A172 (cell line): ENCODE measurements around the gene PSMA2. TPM values are rescaled to one million over a fixed set of nuclear protein-coding genes. Genes with fewer than 3 reads are reported as not detected.

ENCODE experiments used
- DNase-seq: peaks from one replicate; pipeline ENCODE4 v3.0.0-alpha.2; 2015; ENCODE audit warnings: low spot score
- total RNA-seq: library from RNA; depleted of rRNA; stranded (reverse); fragments of >200 nt; shearing (Covaris generic); gene quantifications from 2 replicates; pipeline ENCODE4 v1.2.3, GENCODE V29; 2014

The PSMA2 gene
- total RNA-seq, 1 experiment from 2014 or later: 430 TPM

DNA sequence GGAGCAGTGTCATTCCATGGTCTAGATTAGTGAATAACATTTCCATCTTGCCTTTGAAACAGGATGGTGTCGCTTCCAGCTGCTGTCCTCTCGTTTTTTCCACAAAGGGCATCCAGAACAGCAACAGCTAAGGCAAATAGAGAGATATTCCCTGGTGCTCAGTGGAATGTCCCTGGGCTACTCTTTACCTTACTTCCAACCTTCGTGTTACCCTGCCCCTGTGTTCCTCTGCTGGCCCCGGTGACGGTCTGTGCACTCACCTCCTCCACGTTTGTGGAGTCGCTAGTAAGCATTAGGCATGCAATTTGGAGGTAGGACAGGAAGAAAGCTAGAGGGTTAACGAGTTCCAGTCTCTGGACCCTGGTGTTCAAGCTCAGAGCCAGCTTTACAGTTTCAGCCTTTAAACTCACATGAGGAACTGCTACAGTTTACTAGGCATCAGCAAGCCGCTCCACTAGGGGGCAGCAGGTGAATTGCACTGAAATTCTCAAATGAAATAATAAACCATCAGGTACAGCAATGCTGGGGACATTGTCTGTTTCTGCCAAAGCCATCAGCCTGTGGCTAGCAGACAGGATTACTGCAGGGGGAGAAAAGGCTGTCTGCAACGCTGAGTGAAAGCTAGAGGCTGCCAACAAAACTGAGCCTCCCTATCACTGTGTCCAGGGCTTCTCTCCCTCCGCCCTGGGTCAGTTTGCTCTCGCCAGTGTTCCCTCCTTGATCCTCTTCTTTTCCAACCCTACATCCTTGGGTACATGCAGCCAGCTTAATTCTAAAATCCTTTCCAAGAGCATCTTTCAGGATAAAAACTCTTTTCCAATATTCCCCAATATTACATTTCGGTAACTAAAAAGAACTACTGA lies 9.2 kb upstream of the PSMA2 start:
- peak; percentile 84 for DNase-seq

DNA sequence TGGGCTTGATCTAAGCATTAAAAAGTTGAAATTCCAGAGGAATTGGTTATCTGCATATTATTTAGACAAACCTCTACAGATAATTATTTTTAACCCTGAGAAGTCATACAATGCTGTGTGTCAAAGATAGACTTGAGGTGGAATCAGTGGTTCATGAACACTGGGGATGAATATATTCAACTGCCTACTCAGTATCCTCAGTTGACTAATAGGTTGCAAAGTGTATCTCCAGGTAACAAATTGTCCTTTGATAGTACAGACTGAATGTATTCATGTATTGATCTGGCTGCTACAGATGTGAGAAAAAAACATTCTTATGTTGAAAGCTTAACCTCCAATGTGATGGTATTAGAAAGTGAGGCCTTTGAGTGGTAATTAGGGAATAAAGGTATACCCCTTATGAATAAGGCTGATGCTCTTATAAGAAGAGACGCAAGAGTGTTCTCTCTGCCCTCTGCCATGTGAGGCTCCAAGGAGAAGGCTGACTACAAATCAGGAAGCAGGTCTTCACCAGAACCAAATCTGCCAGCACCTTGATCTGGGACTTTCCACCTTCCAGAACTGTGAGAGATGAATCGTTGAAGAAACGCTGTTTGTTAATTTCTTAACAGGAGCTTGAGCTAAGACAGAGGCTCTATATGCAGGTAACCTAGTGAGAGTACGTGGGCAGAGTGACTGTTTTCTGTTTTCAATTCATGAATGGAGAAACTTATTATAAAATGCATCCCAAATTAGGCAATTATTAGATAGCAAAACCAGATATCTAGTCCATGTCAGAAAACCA lies 7.7 kb upstream of the PSMA2 start:
- no peak for DNase-seq

DNA sequence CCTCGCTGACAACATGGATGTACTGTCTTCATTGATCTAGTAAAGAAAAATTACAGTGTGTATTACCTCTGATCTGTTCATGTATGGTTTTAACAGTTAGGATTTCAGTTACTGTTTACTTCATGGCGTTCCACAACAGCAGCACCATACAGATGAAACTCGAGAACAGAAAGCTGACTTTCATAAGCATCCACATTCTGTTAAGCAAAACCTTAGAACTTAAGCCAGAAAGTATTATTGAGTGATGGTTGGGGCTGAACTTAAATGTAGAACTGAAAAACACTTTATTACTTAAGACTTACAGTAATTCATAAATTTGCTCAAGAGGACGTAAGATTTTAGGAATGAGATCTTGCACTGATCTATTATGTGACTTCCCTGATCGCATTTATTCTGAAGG lies 3.9 kb upstream of the PSMA2 start:
- no peak for DNase-seq

DNA sequence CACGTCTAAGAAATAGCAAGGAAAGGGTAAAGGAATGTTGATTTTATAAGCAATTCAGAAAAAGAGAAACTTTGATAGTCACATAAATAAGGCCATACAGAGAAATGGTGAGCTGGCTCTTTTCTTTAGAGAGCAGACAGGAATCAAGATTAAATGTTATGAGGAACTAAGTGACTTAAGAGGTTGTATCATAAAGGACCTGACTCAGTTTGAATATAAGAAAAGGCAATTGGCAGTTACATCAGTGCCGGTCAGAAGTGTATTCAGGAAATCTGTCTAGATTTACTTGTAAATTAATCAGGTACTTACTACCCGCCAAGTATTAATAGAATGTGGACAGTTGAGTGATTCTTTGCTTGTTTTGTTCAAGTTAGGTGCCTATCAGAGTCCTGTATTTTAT lies 2.3 kb upstream of the PSMA2 start:
- DNase-seq: no peak

- DNase-seq: peak; percentile 48
Observed at GRCh38 chr7:42932811-42933591, 1.0 kb upstream of the PSMA2 start.

GRCh38 chr7:42931447-42931833 lies 534 bp downstream of the PSMA2 start:
- no peak for DNase-seq

GRCh38 chr7:42930889-42931288 lies 1.1 kb downstream of the PSMA2 start:
- no peak for DNase-seq

DNA sequence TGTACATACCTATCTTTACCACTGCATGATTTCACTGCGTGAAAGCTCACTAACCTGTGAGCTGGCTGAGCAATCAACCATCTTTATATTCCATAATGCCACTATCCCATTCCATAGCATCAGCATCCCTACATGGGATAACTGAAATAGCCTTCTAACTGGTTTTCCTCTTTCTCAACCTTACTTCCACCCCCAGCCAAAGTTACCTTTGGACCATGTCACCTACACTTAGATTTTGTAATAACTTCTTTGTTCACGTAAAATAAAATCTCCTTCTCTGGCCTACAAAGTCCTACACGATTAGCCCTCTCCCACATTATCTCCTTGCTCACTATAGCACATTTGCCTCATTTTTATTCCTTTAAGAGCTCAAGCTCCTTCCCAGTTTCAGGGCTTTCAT lies 2.5 kb downstream of the PSMA2 start:
- no peak for DNase-seq

GRCh38 chr7:42928754-42929153 lies 3.2 kb downstream of the PSMA2 start:
- DNase-seq: no peak

GRCh38 chr7:42926204-42926603 lies 5.8 kb downstream of the PSMA2 start:
- DNase-seq: no peak

GRCh38 chr7:42925630-42926029 lies 6.3 kb downstream of the PSMA2 start:
- no peak for DNase-seq

DNA sequence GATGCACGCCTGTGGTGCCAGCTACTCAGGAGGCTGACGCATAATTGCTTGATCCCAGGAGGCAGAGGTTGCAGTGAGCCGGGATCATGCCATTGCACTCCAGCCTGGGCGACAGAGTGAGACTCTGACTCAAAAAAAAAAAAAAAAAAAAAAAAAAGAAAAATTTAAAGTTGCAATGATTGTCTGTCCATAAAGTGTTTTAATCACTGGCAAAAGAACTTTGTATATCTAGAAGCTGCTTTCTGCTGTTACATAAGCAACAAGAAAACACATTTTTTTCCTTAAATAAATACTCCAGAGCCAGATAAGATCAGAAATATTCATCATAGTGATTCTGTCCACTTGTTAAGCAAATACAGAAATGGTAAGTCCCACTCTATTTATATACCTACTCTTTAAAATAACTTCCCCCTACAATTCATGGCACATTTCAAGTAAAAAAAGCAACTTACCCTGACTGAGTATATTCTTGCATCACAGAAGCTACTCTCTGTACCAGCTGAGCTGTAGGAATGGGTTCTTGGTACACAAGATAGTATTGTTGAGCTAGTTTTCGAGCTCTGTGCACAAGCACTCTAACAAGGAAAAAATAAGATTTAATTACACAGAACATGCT lies 7.6 kb downstream of the PSMA2 start:
- DNase-seq: no peak

GRCh38 chr7:42922017-42922753 lies 9.8 kb downstream of the PSMA2 start:
- no peak for DNase-seq

- DNase-seq: no peak
Observed at GRCh38 chr7:42915356-42915755, 16.6 kb downstream of the PSMA2 start.

DNA sequence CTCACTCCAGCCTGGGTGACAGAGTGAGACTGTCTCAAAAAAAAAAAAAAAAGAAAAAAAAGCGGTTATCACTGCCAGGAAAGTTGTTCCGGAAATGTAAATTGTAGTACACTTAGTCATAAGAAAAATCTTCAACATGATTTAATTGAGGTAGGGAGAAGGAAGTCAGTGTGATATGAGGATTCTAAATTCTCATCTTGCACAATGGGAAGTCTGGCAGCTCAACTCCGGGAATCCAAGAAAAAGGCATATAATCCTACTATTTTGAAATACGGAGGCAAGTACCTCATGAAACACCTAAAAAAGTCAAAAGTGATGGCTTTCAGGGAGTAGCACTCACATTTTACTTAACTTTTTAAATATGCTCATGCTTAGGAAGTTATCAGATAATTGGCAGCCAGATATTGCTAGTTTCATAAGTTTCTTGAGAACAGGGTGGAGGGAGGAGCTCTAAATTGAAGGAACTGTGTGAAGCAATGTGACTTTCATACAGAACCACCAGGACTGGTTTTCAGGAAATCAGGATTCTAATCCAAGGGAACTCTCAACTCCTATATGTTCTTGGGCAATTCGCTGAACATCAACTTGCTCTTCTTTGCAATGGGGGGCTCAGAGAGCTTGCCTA lies 17.4 kb downstream of the PSMA2 start:
- peak; percentile 77 for DNase-seq

DNA sequence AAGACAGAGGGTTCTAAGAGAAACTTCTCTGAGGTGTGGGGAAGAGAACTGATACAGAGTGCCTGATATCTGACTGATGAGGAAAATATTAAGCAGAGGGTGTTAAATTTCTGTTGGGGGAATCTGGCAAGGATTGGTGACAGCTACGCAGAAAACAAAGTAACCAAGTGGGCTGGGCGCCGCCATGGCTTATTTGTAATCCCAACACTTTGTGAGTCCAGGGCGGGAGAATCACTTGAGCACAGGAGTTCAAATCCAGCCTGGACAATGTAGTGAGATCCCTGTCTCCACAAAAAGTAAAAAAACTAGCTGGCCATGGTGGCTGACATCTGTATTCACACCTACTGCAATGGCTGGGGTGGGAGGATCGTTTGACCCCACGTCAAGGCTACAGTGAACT lies 18.0 kb downstream of the PSMA2 start:
- DNase-seq: no peak

GRCh38 chr7:42913591-42913990 lies 18.4 kb downstream of the PSMA2 start:
- DNase-seq: no peak

DNA sequence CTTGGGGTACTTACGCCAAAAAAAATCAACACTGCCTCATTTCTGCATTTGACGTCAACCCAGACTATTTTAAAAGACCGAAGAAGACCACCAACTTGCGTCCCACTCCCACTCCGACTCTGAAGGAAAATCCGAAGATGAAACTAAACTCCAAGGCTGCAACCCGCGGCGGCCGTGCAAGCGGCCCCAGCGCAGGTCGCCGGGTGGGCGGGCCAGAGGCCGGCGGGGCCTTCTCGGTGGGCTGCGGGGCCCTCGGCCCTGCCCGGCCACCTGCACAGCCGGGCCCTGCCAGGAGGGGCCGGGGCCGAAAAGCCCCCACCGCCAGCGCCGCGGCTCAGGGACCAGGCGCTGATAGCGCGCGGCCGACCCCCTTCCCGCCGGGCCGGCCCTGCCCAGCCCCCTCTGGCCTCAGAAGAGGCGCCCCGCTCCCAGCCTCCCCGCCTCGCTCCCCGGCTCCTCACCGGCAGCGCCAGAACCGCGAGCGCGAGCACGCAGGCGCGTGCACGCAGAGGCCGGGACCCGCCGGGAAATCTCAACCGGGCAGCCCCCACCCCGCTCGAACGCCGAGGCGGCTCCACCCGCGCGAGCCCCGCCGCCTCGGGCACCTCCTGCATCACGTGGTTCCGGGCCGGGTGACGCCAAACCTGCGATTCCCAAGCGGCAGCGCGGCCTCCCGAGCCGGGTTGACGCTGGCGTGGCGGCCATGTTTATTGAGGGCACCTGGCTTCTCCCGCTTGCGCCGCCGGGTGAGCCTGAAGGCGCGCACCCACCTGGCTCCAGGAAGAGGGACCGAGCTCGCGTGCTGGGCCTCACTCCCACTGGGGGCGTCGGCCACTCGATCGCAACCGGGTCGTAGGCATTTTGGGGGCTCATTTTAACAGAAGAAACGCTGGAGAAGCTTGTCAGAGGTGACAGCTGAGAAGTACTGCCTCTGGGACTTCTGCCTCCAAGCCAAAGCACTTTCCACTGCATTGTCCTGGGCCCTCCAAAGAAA lies 20.2 kb downstream of the PSMA2 start, which contains the start of gene C7orf25:
TSS of gene C7orf25 (minus strand) at position 617 of the 994 bp plus-strand sequence. CDS start 1,170 bp downstream, outside the sequence.
- peak; percentile 93 for DNase-seq

DNA sequence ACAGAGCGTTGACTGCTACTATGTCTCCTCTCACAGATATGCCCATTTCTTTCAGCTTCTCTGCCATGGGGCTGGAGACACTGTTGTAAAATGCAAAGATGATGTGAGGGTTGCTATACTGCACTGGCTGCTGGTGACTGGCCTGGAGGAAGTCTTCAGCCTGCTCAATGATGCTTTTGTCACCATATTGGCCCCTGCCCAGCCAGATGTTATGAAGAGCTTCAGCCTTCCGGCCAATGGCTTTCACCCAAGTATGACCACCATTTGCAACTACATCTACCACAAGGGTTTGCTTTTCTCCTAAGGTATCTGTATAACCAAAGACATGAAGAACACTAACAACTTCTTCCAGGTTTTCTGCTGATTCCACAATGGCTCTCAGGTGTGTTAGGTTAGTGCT lies 21.7 kb downstream of the PSMA2 start:
- DNase-seq: no peak
